WTC11 (cell line): ENCODE data around the gene DYNC1LI2.

Experiments
- CREB1 ChIP-seq: sonication (generic); formaldehyde crosslinking; IDR thresholded peaks from 2 replicates; pipeline ENCODE4 v1.8.0; 2023; ENCODE audit warnings: mild to moderate bottlenecking, missing genetic modification reagents
- CTCF ChIP-seq: fragments of 200-600 bp; IDR thresholded peaks from 2 replicates; pipeline ENCODE4 v1.8.0; 2022; ENCODE audit warnings: antibody characterized with exemption
- MAX ChIP-seq: sonication (generic); formaldehyde crosslinking; IDR thresholded peaks from 2 replicates; pipeline ENCODE4 v1.8.0; 2022; ENCODE audit warnings: mild to moderate bottlenecking, missing genetic modification reagents
- MLX ChIP-seq: sonication (generic); formaldehyde crosslinking; IDR thresholded peaks from 2 replicates; pipeline ENCODE4 v1.8.1; 2023; ENCODE audit warnings: mild to moderate bottlenecking, missing genetic modification reagents, moderate library complexity
- ZNF671 ChIP-seq: fragments of 250-450 bp; sonication (Bioruptor Pico); IDR thresholded peaks from 2 replicates; pipeline ENCODE4 v1.8.0; 2021; ENCODE audit warnings: mild to moderate bottlenecking

- TF ChIP-seq CTCF: no peak
- TF ChIP-seq MAX (CRISPR knock-in tag): no peak
- no peak for TF ChIP-seq CREB1
- no peak for TF ChIP-seq ZNF671 (CRISPR knock-in tag)
- no peak for TF ChIP-seq MLX
Measured at GRCh38 chr16:66741950-66742808, 9.2 kb downstream of the DYNC1LI2 start.
